Smooth muscle cell of the pulmonary artery (primary cell): Measurements from ENCODE around the gene MRRF. TPM values are rescaled to one million over a fixed set of nuclear protein-coding genes. Genes with fewer than 3 reads are reported as not detected.

ENCODE experiments used
- total RNA-seq: library from RNA; depleted of rRNA; stranded (reverse); fragments of >200 nt; gene quantifications from 2 replicates; pipeline ENCODE4 v1.2.3, GENCODE V29; 2014

MRRF gene, protein sequence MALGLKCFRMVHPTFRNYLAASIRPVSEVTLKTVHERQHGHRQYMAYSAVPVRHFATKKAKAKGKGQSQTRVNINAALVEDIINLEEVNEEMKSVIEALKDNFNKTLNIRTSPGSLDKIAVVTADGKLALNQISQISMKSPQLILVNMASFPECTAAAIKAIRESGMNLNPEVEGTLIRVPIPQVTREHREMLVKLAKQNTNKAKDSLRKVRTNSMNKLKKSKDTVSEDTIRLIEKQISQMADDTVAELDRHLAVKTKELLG
- 23.6 and 29.2 TPM in 2 replicates for total RNA-seq

DNA sequence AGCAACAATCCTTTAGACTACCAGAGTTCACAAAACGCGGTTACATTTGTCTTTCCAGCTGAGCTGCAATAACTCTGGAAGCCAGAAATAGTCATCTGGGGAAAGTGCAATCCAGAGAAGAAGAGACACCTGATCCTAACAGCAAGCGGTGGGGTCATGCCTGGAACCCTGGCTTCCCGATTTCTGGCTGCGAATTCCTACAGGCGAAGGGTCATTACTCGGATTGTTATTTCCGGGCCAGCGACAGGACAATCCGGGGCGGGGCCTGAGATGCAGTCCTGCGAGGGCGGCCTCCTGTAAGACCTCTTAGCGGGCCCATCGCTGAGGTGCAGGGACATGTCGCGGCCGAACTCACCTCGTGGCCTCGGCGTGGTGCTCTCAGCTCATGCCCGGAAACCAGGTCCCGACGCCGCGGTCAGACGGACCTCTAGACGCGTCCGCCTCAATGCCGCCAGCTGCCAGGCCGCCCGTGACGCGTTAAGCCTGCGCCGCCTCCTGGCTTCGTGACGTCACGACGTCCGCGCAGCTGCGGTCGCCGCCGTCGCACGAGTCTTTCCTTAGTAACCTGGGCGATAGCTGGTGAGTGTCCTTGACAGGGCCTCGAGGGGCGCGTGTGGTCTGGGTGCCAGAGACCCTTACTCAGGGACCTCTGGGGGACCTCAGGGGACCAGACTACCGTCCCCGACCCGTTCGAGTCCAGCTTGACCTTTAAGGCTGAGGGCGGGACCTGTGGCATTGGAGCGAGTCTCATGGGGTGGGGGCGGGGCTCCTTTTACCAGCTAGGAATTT is at the start of gene MRRF, which contains the start of gene RBM18:
Gene MRRF, plus strand, starts transcription at position 523 of the 789 bp plus-strand sequence. CDS start 6,010 bp downstream, outside the sequence.
Gene RBM18, minus strand, starts transcription at position 481 of the 789 bp plus-strand sequence. CDS start 3,348 bp downstream, outside the sequence.

DNA sequence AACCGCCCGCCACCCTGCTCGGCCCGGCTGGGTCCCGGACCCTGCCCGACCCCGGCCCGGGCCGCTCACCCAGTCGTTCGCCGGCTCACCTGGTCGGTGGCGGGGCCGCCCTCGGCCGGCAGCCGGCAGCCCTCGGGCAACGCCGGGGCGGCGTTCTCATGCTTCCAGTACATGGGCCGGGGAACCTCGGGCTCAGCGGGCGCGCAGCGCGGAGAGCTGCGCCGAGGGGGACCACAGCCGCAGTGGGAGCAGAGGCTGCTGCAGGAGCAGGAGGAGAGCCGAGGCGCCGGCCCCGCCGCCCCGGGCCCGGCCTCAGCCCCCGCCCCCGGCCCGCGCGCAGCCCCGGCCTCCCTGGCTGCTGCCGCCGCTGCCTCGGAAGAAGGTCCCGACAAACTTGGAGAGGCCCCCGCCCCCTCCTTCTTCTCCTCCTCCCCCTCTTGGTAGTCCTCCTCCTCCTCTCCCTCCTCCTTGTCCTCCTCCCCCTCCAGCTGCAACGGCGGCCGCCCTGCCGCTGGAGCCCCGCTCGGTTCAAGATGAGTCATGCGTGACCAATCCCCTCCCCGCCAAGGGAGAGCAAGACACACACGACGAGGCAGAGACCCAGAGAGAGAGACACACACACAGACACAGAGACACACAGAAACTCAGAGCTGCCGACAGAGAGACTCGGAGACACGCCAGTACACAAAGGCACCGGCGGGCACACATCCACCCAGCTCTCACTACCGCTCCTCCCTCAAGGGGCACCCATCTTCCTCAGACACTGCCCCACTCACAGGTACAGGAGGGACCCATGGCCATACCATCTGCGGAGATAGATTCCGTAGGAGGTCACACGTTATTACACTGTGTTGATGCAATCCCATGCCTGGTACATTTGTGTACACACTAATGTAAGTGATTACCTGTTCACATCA is 35.9 kb upstream of the MRRF start, which contains the start of gene LHX6:
Gene LHX6, minus strand, starts transcription at position 390 of the 917 bp plus-strand sequence. Its CDS starts 217 bp downstream, at position 173.

DNA sequence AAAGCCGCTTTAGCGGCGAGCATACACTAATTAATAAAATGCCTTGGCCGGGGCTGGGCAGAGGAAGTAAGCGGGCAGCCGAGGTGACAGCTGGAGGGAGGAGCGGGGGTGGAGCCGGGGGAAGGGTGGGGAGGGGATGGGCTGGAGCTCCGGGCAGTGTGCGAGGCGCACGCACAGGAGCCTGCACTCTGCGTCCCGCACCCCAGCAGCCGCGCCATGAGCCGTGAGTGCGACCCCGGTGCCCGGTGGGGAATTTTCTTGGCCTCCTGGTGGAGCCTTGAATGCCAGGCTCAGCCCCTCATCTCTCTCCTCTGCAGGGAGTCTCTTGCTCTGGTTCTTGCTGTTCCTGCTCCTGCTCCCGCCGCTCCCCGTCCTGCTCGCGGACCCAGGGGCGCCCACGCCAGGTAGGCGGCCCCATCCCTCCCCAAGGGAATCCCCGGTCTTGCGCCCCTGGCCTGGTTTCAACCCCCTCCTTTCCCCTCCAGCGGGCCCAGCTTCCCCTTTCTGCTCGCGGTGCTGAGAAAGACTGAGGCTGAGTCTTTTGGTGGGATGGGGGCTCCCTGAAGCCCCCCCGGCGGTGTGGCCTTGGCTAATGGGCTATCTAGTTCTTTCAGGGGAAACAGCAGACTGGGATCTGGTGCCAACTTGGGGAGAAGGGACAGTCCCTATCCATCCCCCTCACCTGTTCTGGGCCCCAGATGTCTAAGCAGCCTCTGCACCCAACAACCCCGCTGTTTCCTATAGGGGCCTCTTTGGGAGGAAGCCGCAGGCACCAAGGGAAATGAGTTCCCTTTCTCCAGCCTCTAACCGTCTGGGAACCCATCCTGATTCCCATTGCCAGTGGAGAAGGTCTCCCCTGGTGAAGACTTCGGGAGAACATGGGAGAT is 106.4 kb downstream of the MRRF start, which contains the start of gene PTGS1:
Gene PTGS1, plus strand, starts transcription at position 156 of the 887 bp plus-strand sequence. Its CDS starts 61 bp downstream, at position 217.

Other genes with a start within 250 kb of the MRRF start
- gene TTLL11, start 171.6 kb upstream of the MRRF start, total RNA-seq = 4.6 and 5.2 TPM in 2 replicates
- gene NDUFA8, start 105.1 kb upstream of the MRRF start, total RNA-seq = 27.7 and 37.6 TPM in 2 replicates
- not detected in 2 replicates for gene MORN5, start 105.0 kb upstream of the MRRF start, total RNA-seq
- gene LHX6, start 35.9 kb upstream of the MRRF start, total RNA-seq = not detected in 2 replicates
- gene RBM18, start within 50 bp of the MRRF start, total RNA-seq = 9.9 and 12.6 TPM in 2 replicates
- 93.5 and 257 TPM in 2 replicates for gene PTGS1, start 106.1 kb downstream of the MRRF start, total RNA-seq
- gene OR1J1, start 213.0 kb downstream of the MRRF start, total RNA-seq = not detected in 2 replicates
- gene OR1J2, start 245.9 kb downstream of the MRRF start, total RNA-seq = 0.50 TPM in 1 of 2 replicates, not detected in the other